GM23338 (cell line): ENCODE results near the gene PRTN3. TPM values are rescaled to one million over a fixed set of nuclear protein-coding genes. Genes with fewer than 3 reads are reported as not detected.

Experiments used
- ATAC-seq: fragments of 200-7000 bp; cut with Tn5 transposase; 3 replicates; pipeline ENCODE4 v1.9.1; 2020
- DNase-seq: peaks from one replicate; pipeline ENCODE4 v3.0.0-alpha.2; 2015; ENCODE audit warnings: low spot score
- H2AFZ ChIP-seq: fragments of 200-600 bp; sonication (generic); 2 replicates; pipeline ENCODE4 v1.8.0; 2016; ENCODE audit warnings: antibody characterized with exemption, mild to moderate bottlenecking, moderate library complexity
- H3F3A ChIP-seq: fragments of 200-600 bp; sonication (generic); replicated peaks from 2 replicates; pipeline ENCODE4 v1.8.0; 2017; ENCODE audit warnings: antibody characterized with exemption, mixed run types, low read depth
- H3K27ac ChIP-seq: fragments of 200-600 bp; sonication (generic); 2 replicates; pipeline ENCODE4 v1.6.1; 2016; ENCODE audit warnings: low read depth
- H3K27me3 ChIP-seq: fragments of 200-600 bp; sonication (generic); 2 replicates; pipeline ENCODE4 v1.8.0; 2016; ENCODE audit warnings: mild to moderate bottlenecking, mixed run types, moderate library complexity; ENCODE audit not compliant: insufficient read depth
- H3K36me3 ChIP-seq: fragments of 200-600 bp; sonication (generic); 2 replicates; pipeline ENCODE4 v1.8.0; 2016; ENCODE audit warnings: mild to moderate bottlenecking; ENCODE audit not compliant: insufficient read depth
- H3K4me1 ChIP-seq: fragments of 200-600 bp; sonication (generic); 2 replicates; pipeline ENCODE4 v1.8.0; 2016; ENCODE audit warnings: mild to moderate bottlenecking, moderate library complexity; ENCODE audit not compliant: insufficient read depth
- H3K4me2 ChIP-seq: fragments of 200-600 bp; sonication (generic); 2 replicates; pipeline ENCODE4 v1.7.1; 2017; ENCODE audit warnings: mixed run types
- H3K4me3 ChIP-seq: fragments of 200-600 bp; sonication (generic); 2 replicates; pipeline ENCODE4 v1.6.1; 2016; ENCODE audit warnings: mixed run types
- H3K79me2 ChIP-seq: fragments of 200-600 bp; sonication (generic); replicated peaks from 2 replicates; pipeline ENCODE4 v1.8.0; 2017; ENCODE audit warnings: mild to moderate bottlenecking; ENCODE audit not compliant: insufficient read depth
- H3K9me2 ChIP-seq: fragments of 200-600 bp; sonication (generic); 2 replicates; pipeline ENCODE4 v1.8.0; 2017; ENCODE audit not compliant: insufficient read depth
- H4K20me1 ChIP-seq: fragments of 200-600 bp; sonication (generic); replicated peaks from 2 replicates; pipeline ENCODE4 v1.8.0; 2017; ENCODE audit warnings: mild to moderate bottlenecking; ENCODE audit not compliant: insufficient read depth
- H3K27ac Mint-ChIP-seq: 2 replicates; pipeline ENCODE4 v1.8.0; 2020; ENCODE audit warnings: inconsistent platforms, mild to moderate bottlenecking, moderate library complexity, mixed read lengths
- H3K27me3 Mint-ChIP-seq: 3 replicates; pipeline ENCODE4 v1.8.0; 2022; ENCODE audit warnings: low read depth, mild to moderate bottlenecking, moderate library complexity, mixed read lengths, inconsistent platforms; ENCODE audit not compliant: insufficient read depth, poor library complexity
- H3K36me3 Mint-ChIP-seq: 3 replicates; pipeline ENCODE4 v1.8.0; 2021; ENCODE audit warnings: low read depth, mild to moderate bottlenecking, inconsistent platforms, moderate library complexity, mixed read lengths
- H3K4me1 Mint-ChIP-seq: 3 replicates; pipeline ENCODE4 v1.8.0; 2020; ENCODE audit warnings: mild to moderate bottlenecking, inconsistent platforms, mixed read lengths
- H3K4me3 Mint-ChIP-seq: 3 replicates; pipeline ENCODE4 v1.8.0; 2021; ENCODE audit warnings: moderate library complexity, mild to moderate bottlenecking, inconsistent platforms, mixed read lengths
- H3K9me3 Mint-ChIP-seq: 3 replicates; pipeline ENCODE4 v1.8.0; 2020; ENCODE audit warnings: moderate library complexity, mild to moderate bottlenecking, inconsistent platforms, mixed read lengths
- CREB1 ChIP-seq: fragments of 250-450 bp; sonication (Bioruptor Pico); IDR thresholded peaks from 2 replicates; pipeline ENCODE4 v1.5.0; 2020; ENCODE audit warnings: low read depth, mild to moderate bottlenecking, moderate library complexity
- EZH2 ChIP-seq: fragments of 200-600 bp; sonication (generic); IDR thresholded peaks from one replicate; pipeline ENCODE4 v1.8.0; 2017; ENCODE audit warnings: antibody characterized with exemption, mild to moderate bottlenecking, low read depth; ENCODE audit not compliant: unreplicated experiment
- EZH2phosphoT487 ChIP-seq: fragments of 200-600 bp; sonication (generic); IDR thresholded peaks from one replicate; pipeline ENCODE4 v1.8.1; 2018; ENCODE audit warnings: antibody characterized with exemption; ENCODE audit not compliant: unreplicated experiment
- NANOG ChIP-seq: IDR thresholded peaks from 2 replicates; pipeline ENCODE4 v1.6.1; 2016; ENCODE audit warnings: antibody characterized with exemption, borderline replicate concordance
- POLR2AphosphoS5 ChIP-seq: IDR thresholded peaks from 2 replicates; pipeline ENCODE4 v1.6.1; 2016; ENCODE audit warnings: antibody characterized with exemption, low read depth
- STAT1 ChIP-seq: IDR thresholded peaks from one replicate; pipeline ENCODE4 v1.6.1; 2016; ENCODE audit warnings: antibody characterized with exemption; ENCODE audit not compliant: unreplicated experiment
- ZNF114 ChIP-seq: fragments of 250-450 bp; sonication (Bioruptor Pico); IDR thresholded peaks from 2 replicates; pipeline ENCODE4 v1.5.0; 2020; ENCODE audit warnings: mild to moderate bottlenecking, moderate library complexity
- ZNF331 ChIP-seq: fragments of 250-450 bp; sonication (Bioruptor Pico); IDR thresholded peaks from 2 replicates; pipeline ENCODE4 v1.5.0; 2020; ENCODE audit warnings: low read depth, mild to moderate bottlenecking, moderate library complexity
- ZNF462 ChIP-seq: fragments of 250-450 bp; sonication (Bioruptor Pico); IDR thresholded peaks from 2 replicates; pipeline ENCODE4 v1.5.0; 2020; ENCODE audit warnings: mild to moderate bottlenecking, moderate library complexity
- polyA plus RNA-seq: library from polyadenylated mRNA; unstranded; fragments of >200 nt; fragmentation: Nextera tagmentation; extraction: Ambion mirVana; gene quantifications from 2 replicates; pipeline ENCODE4 v1.2.1, GENCODE V29; 2016
- total RNA-seq: library from RNA; depleted of rRNA; stranded (reverse); fragments of >200 nt; shearing (Covaris generic); gene quantifications from 2 replicates; pipeline ENCODE4 v1.2.3, GENCODE V29; 2014
- TF ChIP-seq, protein P1 (sequence below): IDR thresholded peaks from 2 replicates; pipeline ENCODE4 v1.6.1; 2016; ENCODE audit warnings: antibody characterized with exemption
- TF ChIP-seq, protein P2 (sequence below): IDR thresholded peaks from one replicate; pipeline ENCODE4 v1.6.1; 2018; ENCODE audit warnings: antibody characterized with exemption; ENCODE audit not compliant: unreplicated experiment

The PRTN3 gene
- total and polyA plus RNA-seq, 2 experiments from 2014 or later = 0.21 to 0.68 TPM

- no peak for TF ChIP-seq ZNF331
- TF ChIP-seq, protein P1, sequence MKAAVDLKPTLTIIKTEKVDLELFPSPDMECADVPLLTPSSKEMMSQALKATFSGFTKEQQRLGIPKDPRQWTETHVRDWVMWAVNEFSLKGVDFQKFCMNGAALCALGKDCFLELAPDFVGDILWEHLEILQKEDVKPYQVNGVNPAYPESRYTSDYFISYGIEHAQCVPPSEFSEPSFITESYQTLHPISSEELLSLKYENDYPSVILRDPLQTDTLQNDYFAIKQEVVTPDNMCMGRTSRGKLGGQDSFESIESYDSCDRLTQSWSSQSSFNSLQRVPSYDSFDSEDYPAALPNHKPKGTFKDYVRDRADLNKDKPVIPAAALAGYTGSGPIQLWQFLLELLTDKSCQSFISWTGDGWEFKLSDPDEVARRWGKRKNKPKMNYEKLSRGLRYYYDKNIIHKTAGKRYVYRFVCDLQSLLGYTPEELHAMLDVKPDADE = no peak
- no peak for TF ChIP-seq NANOG
- TF ChIP-seq EZH2phosphoT487 = no peak
- TF ChIP-seq, protein P2, sequence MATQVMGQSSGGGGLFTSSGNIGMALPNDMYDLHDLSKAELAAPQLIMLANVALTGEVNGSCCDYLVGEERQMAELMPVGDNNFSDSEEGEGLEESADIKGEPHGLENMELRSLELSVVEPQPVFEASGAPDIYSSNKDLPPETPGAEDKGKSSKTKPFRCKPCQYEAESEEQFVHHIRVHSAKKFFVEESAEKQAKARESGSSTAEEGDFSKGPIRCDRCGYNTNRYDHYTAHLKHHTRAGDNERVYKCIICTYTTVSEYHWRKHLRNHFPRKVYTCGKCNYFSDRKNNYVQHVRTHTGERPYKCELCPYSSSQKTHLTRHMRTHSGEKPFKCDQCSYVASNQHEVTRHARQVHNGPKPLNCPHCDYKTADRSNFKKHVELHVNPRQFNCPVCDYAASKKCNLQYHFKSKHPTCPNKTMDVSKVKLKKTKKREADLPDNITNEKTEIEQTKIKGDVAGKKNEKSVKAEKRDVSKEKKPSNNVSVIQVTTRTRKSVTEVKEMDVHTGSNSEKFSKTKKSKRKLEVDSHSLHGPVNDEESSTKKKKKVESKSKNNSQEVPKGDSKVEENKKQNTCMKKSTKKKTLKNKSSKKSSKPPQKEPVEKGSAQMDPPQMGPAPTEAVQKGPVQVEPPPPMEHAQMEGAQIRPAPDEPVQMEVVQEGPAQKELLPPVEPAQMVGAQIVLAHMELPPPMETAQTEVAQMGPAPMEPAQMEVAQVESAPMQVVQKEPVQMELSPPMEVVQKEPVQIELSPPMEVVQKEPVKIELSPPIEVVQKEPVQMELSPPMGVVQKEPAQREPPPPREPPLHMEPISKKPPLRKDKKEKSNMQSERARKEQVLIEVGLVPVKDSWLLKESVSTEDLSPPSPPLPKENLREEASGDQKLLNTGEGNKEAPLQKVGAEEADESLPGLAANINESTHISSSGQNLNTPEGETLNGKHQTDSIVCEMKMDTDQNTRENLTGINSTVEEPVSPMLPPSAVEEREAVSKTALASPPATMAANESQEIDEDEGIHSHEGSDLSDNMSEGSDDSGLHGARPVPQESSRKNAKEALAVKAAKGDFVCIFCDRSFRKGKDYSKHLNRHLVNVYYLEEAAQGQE = no peak
- TF ChIP-seq ZNF114 = no peak
- TF ChIP-seq POLR2AphosphoS5 = no peak
- no peak for TF ChIP-seq EZH2
- TF ChIP-seq STAT1 = no peak
Measured at GRCh38 chr19:887072-887471, 46.3 kb downstream of the PRTN3 start (continued).

DNA sequence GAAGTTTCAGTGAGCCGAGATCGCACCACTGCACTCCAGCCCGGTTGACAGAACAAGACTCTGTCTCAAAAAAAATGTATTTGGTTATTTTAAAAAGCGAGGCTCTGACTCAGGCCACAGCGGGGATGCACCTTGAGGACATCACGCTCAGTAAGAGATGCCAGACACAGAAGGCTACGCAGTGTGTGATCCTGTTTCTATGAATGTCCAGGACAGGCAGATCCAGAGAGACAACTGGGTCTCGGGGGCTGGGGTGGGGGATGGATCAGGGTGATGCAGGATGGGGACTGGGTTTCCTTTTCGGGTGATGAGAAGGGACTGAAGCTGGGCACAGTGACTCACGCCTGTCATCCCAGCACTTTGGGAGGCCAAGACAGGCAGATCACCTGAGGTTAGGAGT is 46.8 kb downstream of the PRTN3 start:
- Mint-ChIP-seq H3K9me3 (no peaks in the 10 kb centered on the region; the same call in 2 of the 3 replicates), H3K27me3 (peaks cover 6% of the 10 kb centered on the region), H3K36me3 (peaks cover 13% of the 10 kb centered on the region; the same call in 2 of the 3 replicates), H3K27ac (no peak overlapping the region), H3K4me3 (no peak overlapping the region), H3K4me1 (no peaks in the 10 kb centered on the region)
- no peak overlapping the region for H3K27ac ChIP-seq
- no peak overlapping the region for H2AFZ ChIP-seq
- H3K36me3 ChIP-seq = no peaks in the 10 kb centered on the region
- DNase-seq (no peak), ATAC-seq (no peak)
- no peak overlapping the region for H3K4me3 ChIP-seq
- no peaks in the 10 kb centered on the region for H3K4me1 ChIP-seq
- H3F3A ChIP-seq = no peaks in the 10 kb centered on the region; the same call in 1 of the 2 replicates
- H3K27me3 ChIP-seq = no peaks in the 10 kb centered on the region
- peaks cover 4% of the 10 kb centered on the region; the same call in 1 of the 2 replicates for H4K20me1 ChIP-seq
- no peaks in the 10 kb centered on the region; the same call in 1 of the 2 replicates for H3K79me2 ChIP-seq
- H3K4me2 ChIP-seq = no peak overlapping the region
- no peaks in the 10 kb centered on the region for H3K9me2 ChIP-seq
- TF ChIP-seq ZNF114 = no peak
- TF ChIP-seq ZNF462 (CRISPR knock-in tag) = no peak
- no peak for TF ChIP-seq NANOG
- TF ChIP-seq ZNF331 = no peak
- TF ChIP-seq, protein P2 = no peak
- TF ChIP-seq STAT1 = no peak
- no peak for TF ChIP-seq CREB1
- TF ChIP-seq EZH2phosphoT487 = no peak
